Measurements from ENCODE around the gene STX5. TPM values are rescaled to one million over a fixed set of nuclear protein-coding genes. Genes with fewer than 3 reads are reported as not detected.
A peak's percentile ranks its signal among the peaks of the same experiment; 100 is the strongest.
"Not testable (repeated sequence)": the region's sequence is repeated elsewhere in the genome, so short reads cannot be mapped to it uniquely, and the experiment has no call there.

STX5 gene
- total RNA-seq, 2 donors from 2014 or later = 36.9 to 37.3 TPM

DNA sequence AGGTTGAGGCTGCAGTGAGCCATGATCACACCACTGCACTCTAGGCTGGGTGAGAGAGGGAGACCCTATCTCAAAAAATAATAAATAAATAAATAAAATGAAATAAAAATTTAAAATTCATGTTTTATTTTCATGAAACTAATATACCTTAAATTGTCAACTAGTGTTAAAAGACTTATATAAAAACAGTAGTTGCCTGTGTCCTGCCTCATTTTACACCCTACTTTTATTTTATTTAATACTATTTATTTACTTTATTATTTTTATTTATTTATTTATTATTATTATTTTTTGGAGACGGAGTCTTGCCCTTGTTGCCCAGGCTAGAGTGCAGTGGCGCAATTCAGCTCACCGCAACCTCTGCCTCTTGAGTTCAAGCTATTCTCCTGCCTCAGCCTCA lies 12.3 kb upstream of the STX5 start:
- H3K36me3 ChIP-seq (ENCODE audit: control insufficient read depth, insufficient read depth, low read length) = no peaks in the 10 kb centered on the region
- no peaks in the 10 kb centered on the region for H3K36me3 Mint-ChIP-seq (ENCODE audit: low read depth)
- H3K4me1 Mint-ChIP-seq = peaks cover 3% of the 10 kb centered on the region
- no peak overlapping the region for H3K27ac ChIP-seq (ENCODE audit: low read depth, low read length)
- TF ChIP-seq, protein P1, sequence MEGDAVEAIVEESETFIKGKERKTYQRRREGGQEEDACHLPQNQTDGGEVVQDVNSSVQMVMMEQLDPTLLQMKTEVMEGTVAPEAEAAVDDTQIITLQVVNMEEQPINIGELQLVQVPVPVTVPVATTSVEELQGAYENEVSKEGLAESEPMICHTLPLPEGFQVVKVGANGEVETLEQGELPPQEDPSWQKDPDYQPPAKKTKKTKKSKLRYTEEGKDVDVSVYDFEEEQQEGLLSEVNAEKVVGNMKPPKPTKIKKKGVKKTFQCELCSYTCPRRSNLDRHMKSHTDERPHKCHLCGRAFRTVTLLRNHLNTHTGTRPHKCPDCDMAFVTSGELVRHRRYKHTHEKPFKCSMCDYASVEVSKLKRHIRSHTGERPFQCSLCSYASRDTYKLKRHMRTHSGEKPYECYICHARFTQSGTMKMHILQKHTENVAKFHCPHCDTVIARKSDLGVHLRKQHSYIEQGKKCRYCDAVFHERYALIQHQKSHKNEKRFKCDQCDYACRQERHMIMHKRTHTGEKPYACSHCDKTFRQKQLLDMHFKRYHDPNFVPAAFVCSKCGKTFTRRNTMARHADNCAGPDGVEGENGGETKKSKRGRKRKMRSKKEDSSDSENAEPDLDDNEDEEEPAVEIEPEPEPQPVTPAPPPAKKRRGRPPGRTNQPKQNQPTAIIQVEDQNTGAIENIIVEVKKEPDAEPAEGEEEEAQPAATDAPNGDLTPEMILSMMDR (conservative IDR thresholded peaks at IDR 0.05) = no peak
- H3K9ac ChIP-seq (ENCODE audit: extremely low read depth, low read length, poor library complexity, severe bottlenecking) = no peak overlapping the region
- H3K4me3 ChIP-seq (ENCODE audit: low read length) = no peak overlapping the region
- no peaks in the 10 kb centered on the region for H3K27me3 ChIP-seq (ENCODE audit: control insufficient read depth, insufficient read depth, low read length, poor library complexity, severe bottlenecking)
- H3K9me3 ChIP-seq (ENCODE audit: control insufficient read depth, low read length) = peaks cover 8% of the 10 kb centered on the region
- 91 to 94% methylated on average over 2 to 3 of the region's 3 CpGs for WGBS, 2 experiments (ENCODE audit: insufficient coverage in 1 of 2, insufficient read length in 1 of 2)
- no peak overlapping the region for H3K27ac Mint-ChIP-seq
- H3K9me3 Mint-ChIP-seq = peaks cover 16% of the 10 kb centered on the region
- DNase-seq = no peak
- H3K27me3 Mint-ChIP-seq (ENCODE audit: insufficient read depth) = no peaks in the 10 kb centered on the region
- no peaks in the 10 kb centered on the region for H3K4me1 ChIP-seq (ENCODE audit: control insufficient read depth, insufficient read depth, low read length)
- no peak overlapping the region for H3K4me3 Mint-ChIP-seq

DNA sequence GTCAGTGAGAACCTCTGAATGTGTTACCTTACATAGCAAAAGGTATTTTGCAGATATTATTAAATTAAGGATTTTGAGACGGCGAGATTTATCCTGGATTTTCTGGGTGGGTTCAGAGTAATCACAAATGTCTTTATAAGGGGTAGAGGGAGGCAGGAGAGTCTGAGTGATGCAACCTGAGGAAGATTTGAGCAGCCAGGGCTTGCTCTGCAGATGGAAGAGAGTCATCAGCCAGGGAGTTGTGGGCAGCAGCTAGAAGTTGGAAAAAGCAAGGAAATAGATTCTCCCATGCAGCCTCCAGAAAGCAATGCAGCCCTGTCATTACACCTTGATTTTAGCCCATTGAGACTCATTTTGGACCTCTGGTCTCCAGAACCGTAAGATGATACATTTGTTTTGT lies 11.6 kb upstream of the STX5 start:
- Histone ChIP-seq H3K4me1 (ENCODE audit: control insufficient read depth, insufficient read depth, low read length) (no peaks in the 10 kb centered on the region), H3K4me3 (ENCODE audit: low read length) (no peak overlapping the region), H3K9me3 (ENCODE audit: control insufficient read depth, low read length) (peaks cover 8% of the 10 kb centered on the region), H3K27ac (ENCODE audit: low read depth, low read length) (no peak overlapping the region), H3K36me3 (ENCODE audit: control insufficient read depth, insufficient read depth, low read length) (no peaks in the 10 kb centered on the region), H3K9ac (ENCODE audit: extremely low read depth, low read length, poor library complexity, severe bottlenecking) (no peak overlapping the region), H3K27me3 (ENCODE audit: control insufficient read depth, insufficient read depth, low read length, poor library complexity, severe bottlenecking) (no peaks in the 10 kb centered on the region)
- 91 to 100% methylated on average over 3 of the region's 3 CpGs for WGBS, 2 experiments (ENCODE audit: insufficient coverage in 1 of 2, insufficient read length in 1 of 2)
- Mint-ChIP-seq H3K27ac (peak overlapping the region; percentile 69), H3K27me3 (ENCODE audit: insufficient read depth) (no peaks in the 10 kb centered on the region), H3K9me3 (peaks cover 16% of the 10 kb centered on the region), H3K4me3 (no peak overlapping the region), H3K36me3 (ENCODE audit: low read depth) (peaks cover 2% of the 10 kb centered on the region), H3K4me1 (peaks cover 6% of the 10 kb centered on the region)
- TF ChIP-seq, protein P1 (conservative IDR thresholded peaks at IDR 0.05) = no peak
- DNase-seq = no peak

DNA sequence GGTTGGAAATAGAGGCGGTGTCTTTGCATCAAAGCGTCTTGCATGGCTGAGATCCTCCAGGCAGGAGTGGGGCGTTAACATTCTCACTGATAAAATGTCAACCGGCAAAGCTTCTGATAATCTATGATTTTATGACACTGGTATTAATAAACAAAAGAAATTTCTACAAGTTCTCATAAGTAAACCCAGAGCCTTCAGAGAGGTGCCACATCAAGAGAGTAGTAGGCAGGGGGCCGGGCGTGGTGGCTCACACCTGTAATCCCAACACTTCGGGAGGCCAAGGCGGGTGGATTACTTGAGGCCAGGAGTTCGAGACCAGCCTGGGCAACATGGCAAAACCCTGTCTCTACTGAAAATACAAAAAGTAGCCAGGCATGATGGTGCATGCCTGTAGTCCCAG lies 11.0 kb upstream of the STX5 start:
- H3K27me3 Mint-ChIP-seq (ENCODE audit: insufficient read depth); H3K4me1 ChIP-seq (ENCODE audit: control insufficient read depth, insufficient read depth, low read length); H3K4me1 Mint-ChIP-seq; H3K9me3 ChIP-seq (ENCODE audit: control insufficient read depth, low read length); H3K4me3 Mint-ChIP-seq; H3K27ac Mint-ChIP-seq; H3K27me3 ChIP-seq (ENCODE audit: control insufficient read depth, insufficient read depth, low read length, poor library complexity, severe bottlenecking); H3K36me3 ChIP-seq (ENCODE audit: control insufficient read depth, insufficient read depth, low read length); H3K36me3 Mint-ChIP-seq (ENCODE audit: low read depth); DNase-seq: not testable (repeated sequence)
- H3K4me3 ChIP-seq (ENCODE audit: low read length) = peak overlapping the region; percentile 76
- H3K9me3 Mint-ChIP-seq = peaks cover 15% of the 10 kb centered on the region
- H3K27ac ChIP-seq (ENCODE audit: low read depth, low read length) = peak overlapping the region; percentile 100
- WGBS, 2 experiments (ENCODE audit: insufficient coverage in 1 of 2, insufficient read length in 1 of 2) = 87 to 98% methylated on average over 5 to 9 of the region's 9 CpGs
- H3K9ac ChIP-seq (ENCODE audit: extremely low read depth, low read length, poor library complexity, severe bottlenecking) = peak overlapping the region; percentile 91

DNA sequence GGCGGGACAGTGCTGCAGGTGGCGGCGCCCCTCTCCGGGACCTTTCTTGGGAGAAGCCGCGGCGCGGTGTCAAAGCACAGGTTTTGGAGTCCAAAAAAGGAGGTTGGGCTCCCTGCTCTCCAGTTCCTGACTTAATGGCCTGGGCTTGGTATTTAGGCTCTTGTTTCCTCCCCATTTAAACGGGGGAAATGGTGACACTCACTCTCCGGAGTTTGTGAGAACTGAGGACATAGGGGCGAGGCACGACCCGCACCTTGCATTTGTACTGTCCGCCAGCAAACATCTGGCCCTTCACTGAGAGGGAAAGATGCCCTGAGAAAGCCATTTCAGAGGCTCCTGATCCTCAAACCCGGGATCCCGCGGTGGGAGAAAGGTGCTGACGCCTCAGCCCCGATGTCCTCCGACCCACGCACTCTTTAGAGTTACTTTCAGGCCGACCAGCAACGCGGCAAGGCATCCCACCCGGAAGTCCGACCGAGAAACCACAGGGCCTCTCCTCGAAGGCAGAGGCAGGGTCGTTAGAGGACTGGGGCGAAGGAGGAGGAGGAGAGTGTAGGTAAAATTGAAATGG lies 10.4 kb upstream of the STX5 start:
- peaks cover 6% of the 10 kb centered on the region for H3K4me1 Mint-ChIP-seq
- peaks cover 7% of the 10 kb centered on the region for H3K36me3 Mint-ChIP-seq (ENCODE audit: low read depth)
- no peak overlapping the region for H3K27ac Mint-ChIP-seq
- no peaks in the 10 kb centered on the region for H3K27me3 Mint-ChIP-seq (ENCODE audit: insufficient read depth)
- Histone ChIP-seq H3K9ac (ENCODE audit: extremely low read depth, low read length, poor library complexity, severe bottlenecking) (peak overlapping the region; percentile 91), H3K4me3 (ENCODE audit: low read length) (peak overlapping the region; percentile 76), H3K27ac (ENCODE audit: low read depth, low read length) (peak overlapping the region; percentile 100), H3K36me3 (ENCODE audit: control insufficient read depth, insufficient read depth, low read length) (peaks cover 7% of the 10 kb centered on the region), H3K27me3 (ENCODE audit: control insufficient read depth, insufficient read depth, low read length, poor library complexity, severe bottlenecking) (no peaks in the 10 kb centered on the region), H3K9me3 (ENCODE audit: control insufficient read depth, low read length) (peaks cover 7% of the 10 kb centered on the region), H3K4me1 (ENCODE audit: control insufficient read depth, insufficient read depth, low read length) (no peaks in the 10 kb centered on the region)
- H3K9me3 Mint-ChIP-seq = peaks cover 12% of the 10 kb centered on the region
- peak; percentile 95 for DNase-seq
- TF ChIP-seq, protein P1 (conservative IDR thresholded peaks at IDR 0.05) = no peak
- 10% methylated on average over 20 to 30 of the region's 30 CpGs for WGBS, 2 experiments (ENCODE audit: insufficient coverage in 1 of 2, insufficient read length in 1 of 2)
- H3K4me3 Mint-ChIP-seq = no peak overlapping the region
